Immature natural killer cell (primary cell): ENCODE results near the gene CYGB. TPM values are rescaled to one million over a fixed set of nuclear protein-coding genes. Genes with fewer than 3 reads are reported as not detected.

Experiments
- DNase-seq, 3 donors: peaks; one replicate each; pipeline ENCODE4 v3.0.0; 2022; ENCODE audit warnings: mixed read lengths in 1 of 3
- H3K27ac Mint-ChIP-seq, 6 donors: one replicate each; pipeline ENCODE4 v1.8.0; 2020; ENCODE audit warnings: mixed read lengths in 6 of 6, mild to moderate bottlenecking in 5 of 6, inconsistent platforms in 4 of 6, moderate library complexity in 3 of 6
- H3K27me3 Mint-ChIP-seq, 3 donors: one replicate each; pipeline ENCODE4 v1.8.0; 2020 to 2021; ENCODE audit warnings: low read depth in 3 of 3, mild to moderate bottlenecking in 3 of 3, mixed read lengths in 3 of 3, moderate library complexity in 3 of 3, inconsistent platforms in 1 of 3
- H3K36me3 Mint-ChIP-seq, 3 donors: one replicate each; pipeline ENCODE4 v1.8.0; 2020; ENCODE audit warnings: mixed read lengths in 3 of 3, inconsistent platforms in 2 of 3, mild to moderate bottlenecking in 2 of 3
- H3K4me1 Mint-ChIP-seq, 2 donors: one replicate each; pipeline ENCODE4 v1.8.0; 2020; ENCODE audit warnings: inconsistent platforms in 2 of 2, mild to moderate bottlenecking in 2 of 2, mixed read lengths in 2 of 2, moderate library complexity in 1 of 2
- H3K4me3 Mint-ChIP-seq, 5 donors: one replicate each; pipeline ENCODE4 v1.8.0; 2020; ENCODE audit warnings: mild to moderate bottlenecking in 5 of 5, mixed read lengths in 5 of 5, inconsistent platforms in 3 of 5, moderate library complexity in 3 of 5
- H3K9me3 Mint-ChIP-seq, 6 donors: one replicate each; pipeline ENCODE4 v1.8.0; 2020; ENCODE audit warnings: mild to moderate bottlenecking in 6 of 6, mixed read lengths in 6 of 6, inconsistent platforms in 4 of 6, moderate library complexity in 3 of 6
- polyA plus RNA-seq, 3 donors: library from polyadenylated mRNA; unstranded; fragments of 300-500 nt; fragmentation: Illumina TruSeq; gene quantifications; one replicate each; pipeline ENCODE4 v1.2.3, GENCODE V29; 2021

Gene CYGB
- polyA plus RNA-seq, 3 donors from 2014 or later, result 0.09 to 0.41 TPM; not detected in 1

DNA sequence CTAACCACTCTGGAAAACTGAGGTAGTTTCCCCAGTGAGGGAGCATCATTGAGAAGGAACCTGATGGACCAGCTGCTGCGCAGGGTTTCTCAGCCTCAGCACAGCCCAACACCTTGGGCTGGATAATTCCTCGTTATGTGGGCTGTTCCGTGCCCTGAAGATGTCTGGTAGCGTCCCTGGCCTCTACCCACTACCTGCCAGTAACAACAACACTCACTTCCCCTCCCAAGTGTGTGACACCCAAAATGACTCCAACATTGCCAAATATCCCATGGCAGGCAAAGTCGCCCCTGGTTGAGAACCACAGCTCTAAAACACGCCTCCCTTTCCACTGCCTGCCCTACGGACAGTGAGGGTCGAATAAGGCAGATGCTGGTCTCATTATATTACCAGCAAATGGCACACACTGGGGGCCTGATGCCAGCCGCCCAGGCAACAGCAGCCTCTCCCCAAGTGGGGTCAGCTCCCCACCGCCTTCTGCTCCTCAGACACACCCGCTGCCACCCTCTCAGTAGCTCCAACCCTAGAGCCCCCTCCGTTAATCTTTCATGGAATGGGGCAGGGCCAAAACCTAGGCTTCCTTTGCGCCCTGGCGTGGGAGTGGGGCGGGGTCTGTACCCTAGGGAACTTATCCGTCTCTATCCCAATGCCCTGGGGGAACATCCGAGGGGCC, 37.3 kb downstream of the CYGB start:
- Mint-ChIP-seq H3K4me3 (peak overlapping the region; percentile 94 to 100 (median 95)), H3K27me3 (peaks cover 11 to 23% (median 17%) of the 10 kb centered on the region in 3 donors), H3K9me3 (no peaks in the 10 kb centered on the region), H3K36me3 (peaks cover 3 to 7% (median 4%) of the 10 kb centered on the region in 3 donors), H3K27ac (peak overlapping the region; percentile 97 to 100 (median 99)), H3K4me1 (peaks cover 61 to 73% of the 10 kb centered on the region in 2 donors)
- DNase-seq, result peak in 2 of 3 donors; percentile 28 to 30

DNA sequence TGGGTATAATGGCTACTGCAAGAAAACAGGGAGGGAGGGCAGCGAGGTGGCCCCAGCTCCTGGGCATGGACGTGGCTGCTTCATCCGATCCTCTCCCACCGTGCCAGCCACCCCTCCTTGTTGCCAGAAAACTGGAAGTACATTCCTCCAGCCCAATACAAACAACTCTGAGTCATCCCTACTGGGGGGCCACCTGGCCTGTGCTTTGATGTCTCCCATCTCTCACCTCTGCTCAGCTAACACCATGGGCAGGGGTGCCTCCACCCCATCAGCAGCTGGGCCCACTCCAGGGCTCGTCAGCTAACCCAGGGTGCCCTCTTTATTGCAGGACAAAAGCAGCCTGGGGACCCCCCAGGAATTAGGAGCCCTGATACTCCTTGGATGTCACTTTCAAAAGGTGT, 38.2 kb downstream of the CYGB start:
- Mint-ChIP-seq H3K27me3 (peaks cover 11 to 23% (median 17%) of the 10 kb centered on the region in 3 donors), H3K9me3 (no peaks in the 10 kb centered on the region), H3K36me3 (peaks cover 3 to 7% (median 4%) of the 10 kb centered on the region in 3 donors), H3K27ac (peak overlapping the region; percentile 98 to 100 (median 100)), H3K4me1 (peaks cover 71 to 82% of the 10 kb centered on the region in 2 donors), H3K4me3 (peak overlapping the region; percentile 94 to 100 (median 95))
- no peak for DNase-seq

DNA sequence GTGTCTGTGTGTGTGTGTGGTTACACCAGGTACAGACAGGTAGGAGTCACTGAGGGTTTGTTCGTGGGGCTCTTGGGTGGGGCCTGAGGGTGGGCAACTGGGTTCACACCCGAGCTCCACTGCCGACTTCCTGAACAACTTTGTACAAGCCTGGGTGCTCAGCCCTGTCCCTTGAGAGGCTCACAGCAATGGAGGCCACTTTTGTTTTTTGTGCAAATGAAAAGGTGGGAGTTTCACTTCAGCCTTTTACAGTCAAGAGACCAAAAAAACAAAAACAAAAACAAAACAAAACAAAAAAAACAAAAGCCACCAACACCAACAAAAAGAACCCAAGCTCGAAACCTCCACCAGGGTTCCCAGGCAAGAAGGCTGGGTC, 38.6 kb downstream of the CYGB start:
- H3K9me3 Mint-ChIP-seq, result no peaks in the 10 kb centered on the region
- H3K27me3 Mint-ChIP-seq, result peaks cover 11 to 25% (median 19%) of the 10 kb centered on the region in 3 donors
- peaks cover 74 to 84% of the 10 kb centered on the region in 2 donors for H3K4me1 Mint-ChIP-seq
- peak overlapping the region; percentile 94 to 100 (median 95) for H3K4me3 Mint-ChIP-seq
- peaks cover 3 to 7% (median 4%) of the 10 kb centered on the region in 3 donors for H3K36me3 Mint-ChIP-seq
- peak; percentile 57 to 66 (median 61) for DNase-seq
- peak overlapping the region; percentile 98 to 100 (median 100) for H3K27ac Mint-ChIP-seq

DNA sequence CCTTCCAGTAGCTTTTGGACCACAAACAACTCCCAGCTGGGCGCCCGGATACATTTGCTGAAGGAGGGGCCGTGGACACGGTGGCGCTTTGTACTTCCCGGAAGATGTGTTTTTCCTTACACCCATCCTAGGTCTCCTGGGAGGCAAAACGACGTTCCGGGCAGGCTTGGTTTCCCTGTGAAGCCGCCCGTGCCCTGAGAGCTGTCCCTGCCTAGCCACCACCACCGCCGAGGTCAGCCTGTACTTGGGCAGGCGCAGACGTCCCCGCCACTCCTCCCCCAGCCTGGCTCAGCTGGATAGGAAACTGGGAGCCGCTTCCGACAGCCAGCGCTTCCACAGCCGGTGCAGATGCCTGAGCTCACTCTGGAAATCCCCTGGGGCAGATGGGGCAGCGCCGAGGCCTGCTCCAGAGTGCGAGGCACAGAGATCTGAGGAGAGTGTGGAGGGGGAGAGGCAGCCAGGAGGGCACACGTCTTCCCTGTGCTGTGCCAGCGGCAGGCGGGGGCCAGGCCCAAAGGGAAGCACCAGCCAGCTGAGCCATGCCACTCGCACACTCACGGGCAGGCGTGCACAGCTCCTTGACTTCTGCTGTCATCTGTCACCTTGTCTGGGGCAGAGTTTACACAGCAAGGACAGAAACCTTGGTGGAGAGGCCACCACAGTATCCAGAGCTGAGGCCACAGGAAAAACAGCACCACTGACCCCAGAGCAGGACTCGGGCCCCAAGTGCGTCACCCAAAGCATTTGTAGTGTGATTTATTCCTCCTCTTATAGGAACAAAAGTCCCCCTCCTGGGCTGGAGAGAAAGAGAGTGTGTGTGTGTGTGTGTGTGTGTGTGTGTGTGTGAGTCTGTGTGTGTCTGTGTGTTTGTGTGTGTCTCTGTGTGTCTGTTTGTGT, 39.3 kb downstream of the CYGB start:
- DNase-seq, result peak in 2 of 3 donors; percentile 36 to 40
- peak overlapping the region; percentile 94 to 100 (median 95) for H3K4me3 Mint-ChIP-seq
- H3K4me1 Mint-ChIP-seq, result peaks cover 80 to 90% of the 10 kb centered on the region in 2 donors
- no peaks in the 10 kb centered on the region for H3K9me3 Mint-ChIP-seq
- peak overlapping the region; percentile 98 to 100 (median 100) for H3K27ac Mint-ChIP-seq
- H3K36me3 Mint-ChIP-seq, result peaks cover 3 to 7% (median 4%) of the 10 kb centered on the region in 3 donors
- peaks cover 12 to 30% (median 26%) of the 10 kb centered on the region in 3 donors for H3K27me3 Mint-ChIP-seq

DNA sequence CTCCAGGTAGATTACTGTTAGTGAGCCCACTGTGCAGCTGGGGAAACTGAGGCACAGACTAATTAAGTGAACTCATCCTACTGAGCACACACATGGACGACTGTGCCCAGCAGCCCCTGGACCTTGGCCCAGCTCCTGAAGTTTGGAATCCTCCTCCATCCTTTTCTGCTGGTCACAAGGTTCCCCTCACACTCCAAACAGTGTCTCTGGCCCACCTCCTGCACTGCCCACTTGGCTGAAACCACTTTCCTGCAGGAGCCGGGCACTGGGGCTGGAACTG, 39.9 kb downstream of the CYGB start:
- peaks cover 3 to 7% (median 4%) of the 10 kb centered on the region in 3 donors for H3K36me3 Mint-ChIP-seq
- H3K9me3 Mint-ChIP-seq, result no peaks in the 10 kb centered on the region
- peaks cover 15 to 34% (median 29%) of the 10 kb centered on the region in 3 donors for H3K27me3 Mint-ChIP-seq
- DNase-seq, result no peak
- peaks cover 86 to 91% of the 10 kb centered on the region in 2 donors for H3K4me1 Mint-ChIP-seq
- H3K4me3 Mint-ChIP-seq, result peak overlapping the region; percentile 58 to 100 (median 69)
- H3K27ac Mint-ChIP-seq, result peak overlapping the region; percentile 99 to 100 (median 100)

DNA sequence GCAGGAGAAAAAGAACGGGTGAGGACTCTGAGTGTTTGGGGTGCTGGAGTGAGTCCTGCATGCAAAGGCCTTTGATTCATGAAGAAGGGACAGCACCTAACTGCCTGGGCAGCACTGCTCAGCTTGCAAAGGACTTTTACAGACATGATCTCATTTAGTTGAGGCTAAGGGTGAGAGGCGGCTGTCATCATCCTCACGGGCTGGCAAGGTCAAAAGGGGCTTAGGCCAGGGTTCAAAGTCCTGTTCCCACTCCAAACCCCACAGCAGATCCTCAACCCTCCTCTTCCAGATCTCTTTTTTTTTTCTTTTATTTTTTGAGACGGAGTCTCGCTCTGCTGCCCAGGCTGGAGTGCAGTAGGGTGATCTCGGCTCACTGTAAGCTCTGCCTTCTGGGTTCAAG, 41.0 kb downstream of the CYGB start:
- H3K4me3 Mint-ChIP-seq, result peak overlapping the region in 4 of 5 donors; percentile 21 to 61 (median 52)

DNA sequence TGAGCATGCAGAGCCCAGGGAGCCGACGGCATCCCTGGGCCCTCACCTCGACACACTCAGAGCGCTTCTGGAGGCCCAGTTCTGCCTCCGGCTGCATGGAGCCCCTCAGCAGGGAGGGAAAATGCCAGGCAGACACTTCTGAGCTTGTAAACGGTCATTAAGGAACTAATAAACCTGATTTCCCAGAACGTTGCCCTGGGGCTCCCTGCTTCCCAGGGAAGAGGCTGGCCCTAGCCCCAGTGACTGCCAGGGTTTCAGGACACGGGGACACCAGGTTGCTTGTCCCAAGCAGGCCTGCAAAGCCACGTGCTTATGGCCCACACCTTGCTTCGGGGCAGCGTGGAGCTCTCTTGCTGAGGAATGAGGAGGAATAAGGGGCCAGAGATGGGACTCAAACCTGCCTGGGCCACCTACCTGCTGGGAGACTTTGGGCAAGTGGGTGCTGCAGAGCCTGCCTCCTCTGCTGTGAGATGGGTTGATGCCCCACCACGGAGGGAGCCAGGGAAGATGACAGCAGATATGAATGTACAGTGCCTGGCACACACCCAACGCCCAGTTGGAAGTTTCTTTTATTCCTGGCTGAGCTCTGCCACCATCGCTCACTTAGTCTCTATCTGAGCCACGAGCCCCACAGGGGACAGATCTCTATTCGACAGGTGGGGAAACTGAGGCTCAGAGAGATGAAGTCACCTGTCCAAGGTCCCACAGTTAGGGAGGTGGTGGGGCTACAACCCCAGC, 41.7 kb downstream of the CYGB start:
- no peaks in the 10 kb centered on the region for H3K9me3 Mint-ChIP-seq
- peak overlapping the region; percentile 99 to 100 (median 100) for H3K27ac Mint-ChIP-seq
- DNase-seq, result no peak
- H3K27me3 Mint-ChIP-seq, result peaks cover 16 to 34% (median 29%) of the 10 kb centered on the region in 3 donors
- H3K36me3 Mint-ChIP-seq, result peaks cover 3 to 7% (median 4%) of the 10 kb centered on the region in 3 donors
- peaks cover 95 to 97% of the 10 kb centered on the region in 2 donors for H3K4me1 Mint-ChIP-seq
- peak overlapping the region in 4 of 5 donors; percentile 8 to 63 (median 51) for H3K4me3 Mint-ChIP-seq

More for the DNA sequence above, 41.0 kb downstream of the CYGB start:
- DNase-seq, result no peak
- Mint-ChIP-seq H3K36me3 (peaks cover 3 to 7% (median 4%) of the 10 kb centered on the region in 3 donors), H3K27ac (peak overlapping the region; percentile 99 to 100 (median 100)), H3K9me3 (no peaks in the 10 kb centered on the region), H3K4me1 (peaks cover 92% of the 10 kb centered on the region in 2 donors), H3K27me3 (peaks cover 16 to 34% (median 29%) of the 10 kb centered on the region in 3 donors)

DNA sequence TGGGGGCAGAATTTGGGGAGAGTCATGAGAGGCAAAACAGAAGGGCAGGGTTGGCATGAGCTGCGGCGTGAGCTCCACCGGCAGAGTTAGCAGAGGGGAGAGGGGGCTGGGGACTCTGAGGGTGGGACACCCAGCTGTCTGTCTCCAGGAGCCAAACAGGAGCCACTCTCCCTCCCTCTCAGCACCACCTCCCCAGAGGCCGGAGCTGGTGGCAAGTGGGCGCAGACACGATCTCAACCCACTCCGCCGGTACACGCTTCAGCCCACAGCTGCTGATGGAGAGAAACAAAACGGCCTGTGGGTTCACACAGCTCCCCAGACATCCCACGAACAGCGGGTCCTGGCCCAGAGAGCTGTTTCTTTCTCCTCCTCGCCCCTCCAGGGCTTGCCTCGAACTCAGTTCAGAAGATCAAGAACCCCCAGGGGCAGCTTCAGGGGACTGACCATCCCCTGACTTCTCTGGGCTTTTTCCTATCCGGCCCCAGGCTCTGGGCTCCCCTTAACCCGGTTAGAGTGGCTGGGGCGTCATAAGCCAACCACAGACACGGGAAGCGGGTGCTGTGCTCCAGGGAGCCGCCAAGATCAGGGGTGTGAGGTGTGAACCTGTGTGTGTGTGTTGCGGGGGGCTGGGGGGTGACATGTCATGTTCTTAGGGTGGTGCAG, 43.9 kb downstream of the CYGB start:
- peak overlapping the region; percentile 81 to 96 (median 91) for H3K4me3 Mint-ChIP-seq
- H3K4me1 Mint-ChIP-seq, result peaks cover 96 to 97% of the 10 kb centered on the region in 2 donors
- peak; percentile 86 to 88 (median 86) for DNase-seq
- H3K27ac Mint-ChIP-seq, result peak overlapping the region; percentile 99 to 100 (median 100)
- H3K27me3 Mint-ChIP-seq, result peaks cover 14 to 20% (median 19%) of the 10 kb centered on the region in 3 donors
- H3K9me3 Mint-ChIP-seq, result no peaks in the 10 kb centered on the region
- no peaks in the 10 kb centered on the region for H3K36me3 Mint-ChIP-seq

DNA sequence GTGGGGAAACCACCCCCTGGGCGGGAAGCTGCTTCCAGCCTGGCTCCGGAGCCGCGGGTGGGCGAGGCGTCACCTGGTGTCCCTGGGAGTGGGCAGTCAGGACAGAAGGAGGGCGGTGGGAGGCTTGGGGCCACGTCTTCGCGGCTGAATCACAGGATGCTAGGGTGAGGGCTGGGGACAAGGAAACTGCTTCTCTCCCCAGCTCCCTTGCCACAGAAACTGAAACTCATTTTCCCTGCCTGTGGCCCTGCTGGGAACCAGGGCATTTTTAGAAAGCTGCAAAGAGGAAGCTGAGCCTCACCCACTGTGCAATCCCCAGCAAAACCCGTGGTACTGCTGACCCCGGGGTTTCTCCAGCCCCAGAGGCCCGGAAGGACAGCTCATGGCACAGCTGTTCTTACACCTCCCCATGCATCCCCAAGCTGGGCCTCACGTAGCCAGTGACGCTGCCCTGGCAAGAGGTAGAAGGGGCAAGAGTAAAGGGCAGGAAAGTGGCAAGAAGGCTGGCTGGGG, 44.5 kb downstream of the CYGB start:
- Mint-ChIP-seq H3K27me3 (peaks cover 10 to 17% (median 15%) of the 10 kb centered on the region in 3 donors), H3K9me3 (no peaks in the 10 kb centered on the region), H3K4me3 (peak overlapping the region; percentile 81 to 96 (median 91)), H3K36me3 (no peaks in the 10 kb centered on the region), H3K27ac (peak overlapping the region; percentile 99 to 100 (median 100)), H3K4me1 (peaks cover 92 to 93% of the 10 kb centered on the region in 2 donors)
- DNase-seq, result peak; percentile 67 to 75 (median 75)

DNA sequence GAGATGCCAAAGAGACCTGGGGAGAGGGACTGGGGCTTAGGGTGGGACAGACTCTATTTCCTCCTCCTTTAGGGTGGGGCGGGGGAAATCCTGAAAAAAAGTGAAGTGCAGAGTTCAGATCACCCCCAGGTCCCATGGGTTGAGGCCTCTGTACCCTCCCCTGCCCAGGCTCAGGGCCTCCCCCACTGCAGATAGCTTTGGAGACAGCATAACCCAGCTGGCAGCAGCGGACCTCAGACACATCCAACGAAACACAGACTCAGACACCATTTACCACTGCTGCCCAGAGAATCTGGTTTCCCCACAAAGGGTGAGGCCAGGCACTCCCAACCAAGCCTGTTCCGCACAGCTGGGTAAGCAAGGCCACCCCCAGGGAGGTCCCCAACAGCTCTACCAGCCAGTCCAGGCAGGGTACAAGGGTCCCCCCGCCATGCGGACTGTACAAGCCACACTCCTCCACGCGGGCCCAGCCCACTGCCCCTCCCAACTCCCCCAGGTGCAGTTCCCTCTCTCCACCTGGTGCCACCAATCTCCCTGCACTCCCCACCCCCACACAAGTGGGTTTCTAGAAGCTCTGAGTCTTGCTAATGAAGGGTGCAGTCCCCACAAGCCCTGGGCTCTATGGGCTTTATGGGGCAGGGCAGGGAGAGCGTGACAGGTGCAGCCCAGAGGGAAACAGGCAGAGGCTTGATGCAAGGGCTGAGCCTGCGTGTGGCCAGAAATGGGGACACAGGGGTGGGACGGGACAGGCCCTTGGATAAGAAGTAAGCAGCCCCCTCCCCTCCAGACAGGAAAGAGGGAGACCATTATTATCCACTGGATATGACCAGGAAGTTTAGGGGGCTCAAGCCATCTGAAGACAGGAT, 45.2 kb downstream of the CYGB start:
- DNase-seq, result peak; percentile 35 to 41 (median 40)
- no peaks in the 10 kb centered on the region for H3K36me3 Mint-ChIP-seq
- peak overlapping the region; percentile 81 to 96 (median 91) for H3K4me3 Mint-ChIP-seq
- H3K27ac Mint-ChIP-seq, result peak overlapping the region; percentile 99 to 100 (median 100)
- H3K4me1 Mint-ChIP-seq, result peaks cover 85 to 89% of the 10 kb centered on the region in 2 donors
- peaks cover 8 to 17% (median 14%) of the 10 kb centered on the region in 3 donors for H3K27me3 Mint-ChIP-seq
- H3K9me3 Mint-ChIP-seq, result no peaks in the 10 kb centered on the region

DNA sequence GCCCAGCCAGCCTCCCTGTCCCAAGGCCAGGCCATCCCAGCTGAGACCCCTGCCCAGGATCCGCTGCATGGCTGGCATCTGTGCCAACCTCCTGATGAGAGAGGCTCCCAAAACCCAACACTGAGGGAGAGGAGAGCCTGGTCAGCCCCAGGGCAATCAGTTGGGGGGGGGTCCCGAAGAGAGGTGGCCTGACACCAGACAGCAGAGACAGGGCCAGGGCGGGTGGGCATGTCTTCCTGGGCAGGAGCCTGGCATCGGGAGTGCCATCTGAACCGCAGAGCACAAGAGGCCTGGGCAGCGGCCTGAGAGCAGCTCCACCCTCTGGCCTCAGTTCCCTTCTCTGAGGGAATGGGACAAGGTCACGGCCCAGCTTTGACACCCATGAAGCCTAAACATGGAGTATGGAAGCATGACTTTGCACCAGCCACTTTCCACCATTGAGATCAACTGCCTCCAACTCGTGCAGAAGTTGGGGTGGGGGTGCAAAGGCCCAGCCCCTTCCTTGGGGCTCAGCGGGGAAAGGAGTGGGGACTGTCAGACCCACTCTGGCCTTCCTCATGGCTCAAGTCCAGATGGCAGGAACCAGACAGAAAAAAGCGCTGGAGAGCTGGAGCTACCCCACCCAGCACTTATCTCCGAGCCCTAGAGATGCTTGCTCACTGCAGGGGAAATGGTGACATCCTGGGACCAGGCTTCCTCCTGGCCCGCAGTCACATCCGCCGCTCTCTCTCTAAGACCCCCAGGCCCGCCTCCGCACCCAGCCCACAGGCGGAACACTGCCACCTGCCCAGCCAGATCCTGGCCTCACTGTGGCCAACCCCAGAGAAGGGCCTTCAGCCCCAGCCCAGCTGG, 46.0 kb downstream of the CYGB start:
- peak overlapping the region; percentile 99 to 100 (median 100) for H3K27ac Mint-ChIP-seq
- H3K27me3 Mint-ChIP-seq, result peaks cover 7 to 17% (median 11%) of the 10 kb centered on the region in 3 donors
- H3K4me3 Mint-ChIP-seq, result peak overlapping the region; percentile 81 to 96 (median 91)
- no peaks in the 10 kb centered on the region for H3K36me3 Mint-ChIP-seq
- DNase-seq, result peak in 1 of 3 donors; percentile 31
- H3K9me3 Mint-ChIP-seq, result no peaks in the 10 kb centered on the region
- peaks cover 77 to 80% of the 10 kb centered on the region in 2 donors for H3K4me1 Mint-ChIP-seq
